MCF 10A (cell line): ENCODE data around the gene MREG. TPM values are rescaled to one million over a fixed set of nuclear protein-coding genes. Genes with fewer than 3 reads are reported as not detected.

Source experiments
- BruUV-seq: library from RNA; stranded (reverse); fragments of 400-500 nt; replicated peaks from 2 replicates; lab custom pipeline; 2021; lab: Mats Ljungman, UMichigan
- CTCF ChIA-PET: fragments of 300-600 bp; sonication (Branson Sonifier 250); formaldehyde crosslinking; extraction: SDS; loops from one replicate; lab custom pipeline; 2021; ENCODE audit warnings: antibody characterized with exemption, inconsistent platforms; lab: Yijun Ruan, JAX
- POLR2A ChIA-PET: fragments of 300-600, 350-650 bp; sonication (Branson Sonifier 250); formaldehyde crosslinking; extraction: SDS; loops from one replicate; lab custom pipeline; 2020; ENCODE audit warnings: antibody characterized with exemption, inconsistent platforms; lab: Yijun Ruan, JAX
- DNase-seq: peaks from one replicate; pipeline ENCODE4 v3.0.0-alpha.2; 2018; ENCODE audit not compliant: unreplicated experiment
- H3K27ac Mint-ChIP-seq: one replicate; pipeline ENCODE4 v1.8.0; 2022; ENCODE audit warnings: mild to moderate bottlenecking, low read depth, mixed read lengths; ENCODE audit not compliant: unreplicated experiment
- H3K27me3 Mint-ChIP-seq: one replicate; pipeline ENCODE4 v1.8.0; 2022; ENCODE audit warnings: mixed read lengths; ENCODE audit not compliant: insufficient read depth, unreplicated experiment
- H3K36me3 Mint-ChIP-seq: one replicate; pipeline ENCODE4 v1.8.0; 2022; ENCODE audit warnings: mild to moderate bottlenecking, moderate library complexity, mixed read lengths; ENCODE audit not compliant: insufficient read depth, unreplicated experiment
- H3K4me1 Mint-ChIP-seq: one replicate; pipeline ENCODE4 v1.8.0; 2022; ENCODE audit warnings: mixed read lengths; ENCODE audit not compliant: insufficient read depth, unreplicated experiment
- H3K4me3 Mint-ChIP-seq: one replicate; pipeline ENCODE4 v1.8.0; 2022; ENCODE audit warnings: mild to moderate bottlenecking, moderate library complexity, mixed read lengths; ENCODE audit not compliant: unreplicated experiment
- H3K9me3 Mint-ChIP-seq: one replicate; pipeline ENCODE4 v1.8.0; 2022; ENCODE audit warnings: mixed read lengths; ENCODE audit not compliant: unreplicated experiment
- CTCF ChIP-seq: fragments of 200-600 bp; IDR thresholded peaks from one replicate; pipeline ENCODE4 v1.8.0; 2022; ENCODE audit warnings: antibody characterized with exemption, mild to moderate bottlenecking; ENCODE audit not compliant: unreplicated experiment
- intact Hi-C: fragments of 100-400 bp; cut with micrococcal nuclease; formaldehyde crosslinking; loops from 2 replicates; pipeline ENCODE4 v1.14.1; 2022
- total RNA-seq: library from RNA; stranded (reverse); gene quantifications from 2 replicates; pipeline ENCODE4 v1.2.3, GENCODE V29; 2022

MREG gene
- total RNA-seq, 1 experiment from 2014 or later = 10.4 TPM

DNA sequence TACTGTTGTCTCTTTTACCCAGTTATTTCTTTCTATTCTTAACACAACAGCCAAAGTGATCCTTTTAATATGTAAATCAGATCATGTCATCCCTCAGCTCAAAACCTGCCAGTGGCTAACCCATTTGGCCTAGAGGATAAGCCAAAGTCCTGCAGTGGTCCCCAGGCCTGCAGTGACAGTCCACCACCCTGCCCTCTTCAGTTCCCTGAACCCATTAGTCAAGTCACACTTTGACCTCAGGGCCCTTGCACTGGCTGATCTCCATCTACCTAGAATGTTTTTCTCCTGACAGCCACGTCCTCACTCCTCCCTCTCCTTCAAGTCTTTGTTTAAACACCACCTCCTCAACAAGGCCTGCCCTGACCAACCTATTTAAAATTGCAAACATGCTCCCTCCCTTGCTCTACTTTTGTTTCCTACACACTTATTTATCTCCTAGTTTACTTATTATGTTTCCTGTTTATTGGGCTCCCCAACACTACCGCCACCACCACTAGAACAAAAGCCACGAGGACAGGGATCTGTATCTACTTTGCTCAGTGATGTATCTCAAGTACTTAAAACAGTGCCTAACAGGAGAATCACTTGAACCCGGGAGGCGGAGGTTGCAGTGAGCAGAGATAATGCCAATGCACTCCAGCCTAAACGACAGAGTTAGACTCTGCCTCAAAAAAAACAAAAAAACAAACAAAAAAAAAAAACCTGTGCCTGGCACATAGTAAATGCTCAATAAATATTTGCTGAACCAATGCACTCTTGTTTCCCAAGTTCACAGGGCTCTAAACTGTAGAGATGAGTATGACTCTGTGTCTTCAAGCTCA is 9.3 kb downstream of the MREG start:
- H3K4me3 Mint-ChIP-seq = no peak overlapping the region

DNA sequence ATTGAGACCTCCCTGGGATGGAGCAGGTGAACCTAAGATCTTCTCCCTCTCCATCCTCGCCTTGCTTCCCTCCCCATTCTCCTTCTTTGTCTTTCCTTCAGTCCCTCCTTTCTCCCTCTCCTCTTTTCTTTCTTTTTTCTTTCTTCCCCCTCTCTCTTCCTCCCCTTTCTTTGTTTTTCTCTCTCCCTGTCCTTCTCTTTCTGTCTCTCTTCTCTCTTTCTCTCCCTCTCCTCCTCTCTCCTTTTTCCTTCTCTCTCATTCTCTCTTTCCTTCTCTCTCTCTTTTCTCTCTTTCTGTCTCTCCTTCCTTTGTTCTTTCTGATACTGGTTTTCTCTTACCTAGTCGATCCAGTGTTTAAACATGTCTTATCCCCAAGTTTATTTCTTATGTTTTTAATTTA is 10.7 kb downstream of the MREG start:
- no TSS peak for BruUV-seq
- ChIA-PET POLR2A (no interaction called here), CTCF (interaction anchor here (0.7 kb wide), 1 partner anchor 22 kb away, joined by 3 read pairs; no protein-coding TSS in a partner anchor)
- DNase-seq = no peak
- Mint-ChIP-seq H3K36me3 (peaks cover 7% of the 10 kb centered on the region), H3K4me1 (peaks cover 35% of the 10 kb centered on the region), H3K4me3 (no peak overlapping the region), H3K27ac (no peak overlapping the region), H3K27me3 (no peaks in the 10 kb centered on the region), H3K9me3 (no peaks in the 10 kb centered on the region)
- TF ChIP-seq CTCF = no peak
- intact Hi-C loops = no loop called here

More for the DNA sequence above, 9.3 kb downstream of the MREG start:
- H3K36me3 Mint-ChIP-seq = peaks cover 7% of the 10 kb centered on the region
- ChIA-PET CTCF (interaction anchor here (1.1 to 3.0 kb wide), 3 partner anchors 19 to 54 kb away, joined by 4 to 18 read pairs (median 7); no protein-coding TSS in a partner anchor), POLR2A (interaction anchor here (0.6 to 2.6 kb wide), 2 partner anchors 10 to 18 kb away, joined by 3 to 9 read pairs; no protein-coding TSS in a partner anchor)
- peaks cover 35% of the 10 kb centered on the region for H3K4me1 Mint-ChIP-seq
- intact Hi-C loops = no loop called here
- no peak overlapping the region for H3K27ac Mint-ChIP-seq
- H3K27me3 Mint-ChIP-seq = no peaks in the 10 kb centered on the region
- BruUV-seq = no TSS peak
- no peaks in the 10 kb centered on the region for H3K9me3 Mint-ChIP-seq
- no peak for TF ChIP-seq CTCF
- no peak for DNase-seq

GRCh38 chr2:216002101-216002678 is 11.2 kb downstream of the MREG start:
- BruUV-seq = no TSS peak
- H3K4me1 Mint-ChIP-seq = peaks cover 35% of the 10 kb centered on the region
- H3K36me3 Mint-ChIP-seq = peaks cover 7% of the 10 kb centered on the region
- H3K9me3 Mint-ChIP-seq = no peaks in the 10 kb centered on the region
- intact Hi-C loops = no loop called here
- H3K27ac Mint-ChIP-seq = no peak overlapping the region
- H3K27me3 Mint-ChIP-seq = no peaks in the 10 kb centered on the region
- CTCF ChIA-PET = interaction anchor here (0.7 to 1.3 kb wide), 2 partner anchors 21 to 23 kb away, joined by 3 to 6 read pairs; no protein-coding TSS in a partner anchor
- no peak for DNase-seq
- POLR2A ChIA-PET = interaction anchor here (0.8 to 1.0 kb wide), 2 partner anchors 10 to 17 kb away, joined by 3 read pairs; no protein-coding TSS in a partner anchor
- no peak overlapping the region for H3K4me3 Mint-ChIP-seq
- no peak for TF ChIP-seq CTCF
